ENCODE measurements around the gene ARHGEF7.

GRCh38 chr13:111114362-111115060 is 599 bp upstream of the ARHGEF7 start:
- TF ChIP-seq EZH2 (IDR thresholded peaks at IDR 0.05; ENCODE audit: borderline replicate concordance, low read length) (0 out of 2 replicates have a peak, but pooled peaks have one; percentile 64), CTCF (IDR thresholded peaks at IDR 0.05; ENCODE audit: low read length) (no peak)
